Stimulated activated CD4-positive, alpha-beta T cell treated with anti-CD3 and anti-CD28 coated beads, Interleukin-1b, Interleukin-23, amount 100 ng/mL, for 4 hours (primary cell): ENCODE data around the gene STXBP4.
"Not testable (repeated sequence)": the region's sequence is repeated elsewhere in the genome, so short reads cannot be mapped to it uniquely, and the experiment has no call there.

ENCODE experiments used
- DNase-seq, 2 donors: peaks; one replicate each; pipeline ENCODE4 v3.0.0-alpha.2; 2020; ENCODE audit warnings: low read depth in 2 of 2

STXBP4 gene

GRCh38 chr17:55040611-55041010, 72.0 kb downstream of the STXBP4 start:
- DNase-seq = no peak

- no peak for DNase-seq
Measured at GRCh38 chr17:55053855-55054254, 85.3 kb downstream of the STXBP4 start.

- DNase-seq = no peak
Measured at GRCh38 chr17:55054429-55054828, 85.9 kb downstream of the STXBP4 start.

DNA sequence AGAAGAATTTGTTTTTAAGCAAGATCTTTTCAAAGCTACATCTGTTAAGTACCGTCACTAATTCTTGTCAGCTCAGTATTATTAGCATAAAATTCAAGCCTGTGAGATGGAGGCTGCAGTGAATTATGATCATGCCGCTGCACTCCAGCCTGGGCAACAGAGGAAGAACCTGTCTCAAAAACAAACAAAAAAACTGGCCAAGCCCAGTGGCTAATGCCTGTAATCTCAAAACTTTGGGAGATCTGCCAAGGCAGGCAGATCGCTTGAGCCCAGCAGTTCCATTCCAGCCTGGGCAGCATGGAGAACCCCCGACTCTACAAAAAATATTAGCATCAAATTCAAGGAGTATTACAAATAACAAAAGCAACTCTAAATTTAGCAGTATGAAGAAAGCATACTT, 88.0 kb downstream of the STXBP4 start:
- DNase-seq = no peak

DNA sequence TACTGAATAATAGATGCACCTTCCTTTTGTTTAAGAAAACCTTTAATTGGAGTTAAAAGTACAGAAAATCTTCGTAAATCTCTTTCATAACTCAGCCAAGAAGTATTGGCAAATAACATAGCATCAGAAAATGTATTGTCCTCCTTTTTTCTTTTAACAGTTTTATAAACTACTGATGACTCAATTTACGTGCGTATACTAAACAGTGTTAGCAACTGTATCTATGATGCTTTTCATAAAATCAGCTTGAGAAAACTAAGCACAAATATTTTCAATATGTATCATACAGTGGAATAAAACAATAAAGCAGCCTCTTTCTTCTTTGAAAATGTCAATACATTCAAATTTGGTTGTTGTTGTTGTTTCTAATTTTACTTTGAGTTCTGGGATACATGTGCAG, 88.6 kb downstream of the STXBP4 start:
- no peak for DNase-seq

DNA sequence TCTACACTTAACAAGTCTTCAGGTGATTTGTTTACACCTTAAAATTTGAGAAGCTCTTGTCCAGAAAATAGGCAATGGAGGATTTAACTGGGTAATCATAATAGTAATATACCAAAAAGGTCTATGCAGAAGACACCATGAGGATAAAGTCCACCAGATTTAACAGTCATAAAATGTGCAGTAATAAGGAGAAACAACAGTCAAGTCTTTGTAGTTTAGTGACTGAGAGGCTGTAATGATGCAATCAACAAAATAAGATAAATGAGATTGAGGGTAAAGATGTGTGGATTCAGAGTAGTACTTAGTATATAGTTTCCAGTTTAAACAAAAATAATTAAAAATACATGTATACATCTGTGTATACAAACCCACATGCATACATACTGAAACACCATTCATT, 91.2 kb downstream of the STXBP4 start:
- DNase-seq = no peak

DNA sequence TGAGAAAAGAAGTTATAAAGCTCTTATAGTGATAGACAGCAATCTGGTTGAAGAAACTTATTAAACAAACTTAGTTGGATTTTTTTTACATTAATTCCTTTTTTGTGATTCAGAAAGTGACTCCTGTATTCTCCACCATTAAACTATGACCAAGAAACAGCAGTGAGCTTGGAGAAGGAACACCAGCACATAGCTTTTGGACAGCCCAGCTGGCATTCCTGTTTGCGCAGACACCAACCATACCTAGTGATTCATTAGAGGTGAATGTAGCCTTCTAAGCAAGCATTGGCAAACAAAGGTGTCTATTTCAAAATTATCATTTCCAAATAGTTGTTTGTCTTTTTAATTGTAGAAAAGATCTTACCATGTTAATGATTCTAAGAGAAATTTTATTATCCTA, 94.4 kb downstream of the STXBP4 start:
- no peak for DNase-seq

GRCh38 chr17:55063885-55064874, 95.6 kb downstream of the STXBP4 start:
- DNase-seq = no peak

DNA sequence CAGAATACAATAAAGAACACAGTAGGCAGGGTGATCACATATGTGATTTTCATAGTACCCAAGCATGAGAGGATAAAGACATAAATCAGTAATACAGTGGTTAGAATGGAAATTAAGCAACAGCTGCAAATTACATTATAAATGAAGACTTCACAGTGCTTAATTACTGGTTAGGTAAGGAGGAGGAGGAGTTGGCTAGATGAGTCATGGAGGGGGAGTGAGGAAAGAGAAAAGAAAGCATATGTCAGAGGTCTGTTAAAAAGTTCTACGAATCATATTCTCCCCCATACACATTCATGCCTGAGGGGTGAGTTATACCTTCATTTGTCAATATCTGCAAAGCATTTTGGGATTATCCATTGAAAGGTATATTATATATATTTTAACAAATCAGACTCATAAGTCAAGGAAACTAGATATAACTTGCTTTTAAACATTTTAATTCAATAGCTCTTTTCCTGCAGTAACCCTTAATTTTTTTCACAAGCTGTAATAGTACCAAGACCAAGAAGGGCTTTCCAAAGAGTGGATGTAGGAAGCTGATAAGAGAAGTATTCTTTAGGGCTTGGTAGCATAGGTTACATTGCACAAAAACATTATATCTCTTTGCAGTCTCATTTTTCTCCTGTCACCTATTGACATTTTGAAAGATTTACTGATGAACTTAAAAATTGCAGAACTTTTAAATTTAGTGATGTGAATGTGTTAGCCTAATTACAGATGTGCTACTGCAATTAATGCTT, 99.3 kb downstream of the STXBP4 start:
- no peak for DNase-seq

DNA sequence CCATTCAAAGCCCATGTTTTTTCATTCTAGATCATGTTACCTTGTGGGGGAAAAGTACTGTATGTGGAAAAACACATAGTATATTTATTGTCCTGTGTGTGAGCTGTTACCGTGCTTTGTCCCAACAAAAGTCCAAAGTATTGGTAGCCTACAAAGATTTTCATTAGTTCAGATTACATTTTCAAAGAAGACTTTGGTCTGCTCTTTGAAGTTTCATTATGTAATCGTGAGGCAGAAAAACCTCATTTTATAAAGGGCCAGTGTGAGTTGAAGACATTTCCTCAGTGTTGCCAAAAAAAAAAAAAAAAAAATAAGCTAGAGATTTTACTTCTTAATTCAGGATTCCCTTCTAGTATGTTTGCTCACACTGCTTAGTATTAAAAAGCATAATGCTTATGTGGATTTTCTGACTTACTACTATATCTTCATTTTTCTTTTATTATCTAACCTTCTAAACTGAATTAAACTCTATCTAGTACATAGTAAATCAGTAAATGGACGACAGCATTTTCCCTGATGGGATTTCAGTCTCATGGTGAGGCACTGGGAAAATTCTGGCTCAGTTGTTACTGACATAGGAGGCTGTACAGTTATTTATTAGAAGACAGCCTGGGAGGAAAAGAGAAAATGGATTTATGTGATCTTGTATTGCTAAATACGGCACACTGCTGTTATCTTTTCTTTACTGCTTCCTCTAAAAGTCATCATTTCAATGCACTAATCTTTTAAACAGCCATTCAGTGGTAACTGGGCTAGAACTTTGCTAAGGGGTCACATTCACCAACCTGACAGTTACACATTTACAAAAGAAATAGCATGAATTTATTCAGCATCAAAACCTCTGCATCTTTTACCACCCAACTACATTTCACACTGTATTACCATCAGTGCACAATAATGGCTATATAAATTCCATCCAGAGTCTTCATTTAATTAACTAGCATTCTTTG, 100.6 kb downstream of the STXBP4 start:
- no peak for DNase-seq

GRCh38 chr17:55069983-55070529, 101.5 kb downstream of the STXBP4 start:
- no peak for DNase-seq

- DNase-seq = no peak
Measured at GRCh38 chr17:55072898-55073297, 104.3 kb downstream of the STXBP4 start.

DNA sequence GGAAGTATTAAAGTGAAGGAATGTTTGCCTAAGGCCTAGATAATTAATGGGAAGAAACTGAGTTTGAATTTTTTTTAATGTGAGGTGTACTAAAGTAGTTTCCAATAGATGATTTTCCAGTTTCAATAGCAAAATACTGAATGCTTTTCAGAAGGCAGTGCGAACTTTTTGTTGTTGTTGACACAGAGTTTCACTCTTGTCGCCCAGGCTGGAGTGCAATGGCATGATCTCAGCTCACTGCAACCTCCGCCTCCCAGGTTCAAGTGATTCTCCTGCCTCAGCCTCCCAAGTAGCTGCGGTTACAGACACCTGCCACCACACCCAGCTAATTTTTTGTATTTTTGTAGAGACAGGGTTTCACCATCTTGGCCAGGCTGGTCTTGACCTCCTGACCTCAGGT, 104.9 kb downstream of the STXBP4 start:
- not testable (repeated sequence) for DNase-seq

DNA sequence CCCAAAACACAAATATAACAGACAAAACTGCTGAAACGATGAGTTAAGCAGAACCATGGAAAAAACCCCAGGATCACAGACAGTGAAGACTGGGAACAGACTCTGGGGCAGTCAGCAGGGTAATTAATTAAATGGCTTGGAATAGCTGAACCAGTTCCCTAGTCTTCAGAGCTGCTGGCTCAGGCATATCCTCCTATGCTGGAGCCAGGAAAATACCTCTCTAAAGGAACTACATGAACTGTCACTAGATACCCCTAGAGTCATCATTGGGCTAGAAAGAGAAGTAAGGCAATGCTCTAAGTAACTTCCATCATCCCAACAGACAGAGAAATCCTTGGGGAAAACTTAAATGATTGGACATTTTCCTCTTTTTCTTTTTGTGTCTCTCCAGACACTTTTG, 113.0 kb downstream of the STXBP4 start:
- no peak for DNase-seq

GRCh38 chr17:55086635-55087058, 118.1 kb downstream of the STXBP4 start:
- DNase-seq = no peak

GRCh38 chr17:55089256-55089655, 120.7 kb downstream of the STXBP4 start:
- DNase-seq = no peak

DNA sequence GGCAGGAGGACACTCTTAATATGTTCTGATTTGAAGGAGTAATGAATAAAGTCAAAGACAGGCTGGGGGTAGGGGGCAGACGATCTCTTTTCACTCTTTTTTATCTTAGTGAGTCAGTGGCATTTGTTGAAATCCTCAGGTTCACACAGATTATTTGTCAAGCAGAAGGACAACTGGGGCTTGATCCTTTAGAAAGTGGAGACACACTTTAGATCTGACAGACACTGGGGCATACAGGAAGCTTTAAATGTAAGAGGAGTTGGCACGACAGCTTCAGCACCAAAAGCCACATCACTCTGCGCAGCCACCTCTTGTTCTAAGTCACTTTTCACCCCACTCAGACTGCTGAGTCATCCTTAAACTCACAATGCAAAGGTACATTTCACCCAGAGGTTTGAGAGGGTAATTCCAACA, 121.5 kb downstream of the STXBP4 start:
- DNase-seq = peak; percentile 9 to 11

DNA sequence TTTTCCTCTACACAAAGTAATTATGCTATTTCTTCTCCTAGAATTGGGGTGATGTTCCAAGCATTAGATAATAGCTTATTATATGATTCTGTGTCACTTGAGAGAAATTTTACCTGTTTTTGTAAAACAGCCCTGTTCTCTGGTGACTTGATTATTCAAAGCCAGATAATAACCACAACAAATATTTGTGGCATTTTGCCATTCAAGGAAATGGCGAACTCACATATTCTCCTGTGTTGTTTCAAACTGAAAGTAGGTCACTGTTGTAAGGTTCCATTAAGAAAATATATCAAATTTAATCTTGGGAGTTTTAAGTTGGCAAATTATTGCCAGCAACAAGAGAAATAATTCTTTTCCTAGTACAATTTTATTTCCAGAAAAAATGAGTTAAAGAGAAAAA, 124.8 kb downstream of the STXBP4 start:
- DNase-seq = no peak

DNA sequence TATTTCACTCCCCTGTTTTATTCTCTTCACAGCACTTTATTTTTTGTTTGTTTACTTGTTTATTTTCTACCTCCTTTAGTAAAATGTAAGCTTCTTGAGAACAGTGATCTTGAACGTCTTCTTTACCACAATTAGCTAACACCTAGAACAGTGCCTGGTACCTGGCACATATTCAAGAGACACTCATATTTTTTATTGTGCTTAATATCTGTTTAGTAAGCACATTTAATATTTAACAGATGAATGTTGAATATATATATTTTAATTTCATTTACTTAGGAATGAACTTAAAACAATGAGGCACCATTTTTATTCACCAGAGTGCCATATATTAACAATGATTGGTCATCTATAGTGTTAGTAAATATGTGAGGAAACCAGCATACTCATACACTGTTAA, 130.2 kb downstream of the STXBP4 start:
- DNase-seq = no peak

DNA sequence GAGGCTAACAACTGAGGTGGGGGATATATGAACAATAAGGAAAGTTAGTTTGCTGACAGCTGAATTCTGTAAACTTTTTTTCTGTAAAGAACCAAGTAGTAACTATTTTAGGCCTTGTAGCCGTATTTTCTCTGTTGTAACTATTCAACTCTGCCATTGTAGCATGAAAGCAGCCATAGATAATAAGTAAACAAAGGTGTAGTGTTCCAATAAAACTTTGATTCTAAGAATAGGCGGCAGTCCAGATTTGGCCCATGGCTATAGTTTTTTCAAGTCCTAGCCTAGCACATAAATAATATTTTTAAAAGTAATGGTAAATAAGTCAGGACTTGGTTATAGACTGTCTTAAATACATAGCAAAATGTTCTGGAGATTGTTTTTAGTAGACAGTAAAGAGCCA, 142.0 kb downstream of the STXBP4 start:
- no peak for DNase-seq

- DNase-seq = no peak
Measured at GRCh38 chr17:55114283-55114682, 145.7 kb downstream of the STXBP4 start.
